Endodermal cell (in vitro differentiated cells): ENCODE measurements around the gene IQCK. TPM values are rescaled to one million over a fixed set of nuclear protein-coding genes. Genes with fewer than 3 reads are reported as not detected.

Source experiments
- DNase-seq: peaks from one replicate; pipeline ENCODE4 v3.0.0-alpha.2; 2017
- H3K27ac ChIP-seq: 2 replicates; pipeline ENCODE4 v1.5.1; 2013; ENCODE audit warnings: mild to moderate bottlenecking, low read depth, low read length, moderate library complexity
- H3K27me3 ChIP-seq: 2 replicates; pipeline ENCODE4 v1.6.1; 2013; ENCODE audit warnings: mild to moderate bottlenecking, low read length, moderate library complexity; ENCODE audit not compliant: insufficient read depth, control insufficient read depth, poor library complexity, severe bottlenecking
- H3K36me3 ChIP-seq: 2 replicates; pipeline ENCODE4 v1.7.0; 2013; ENCODE audit warnings: mild to moderate bottlenecking, low read length, moderate library complexity; ENCODE audit not compliant: control insufficient read depth, insufficient read depth
- H3K4me1 ChIP-seq: one replicate; pipeline ENCODE4 v1.7.0; 2013; ENCODE audit warnings: low read length; ENCODE audit not compliant: control insufficient read depth, insufficient read depth
- H3K4me3 ChIP-seq: 2 replicates; pipeline ENCODE4 v1.5.1; 2013; ENCODE audit warnings: mild to moderate bottlenecking, low read length, moderate library complexity
- H3K9ac ChIP-seq: 2 replicates; pipeline ENCODE4 v1.6.1; 2013; ENCODE audit warnings: mild to moderate bottlenecking, low read length, moderate library complexity; ENCODE audit not compliant: poor library complexity, severe bottlenecking; ENCODE audit errors: extremely low read depth
- H3K9me3 ChIP-seq: 2 replicates; pipeline ENCODE4 v1.6.1; 2013; ENCODE audit warnings: mild to moderate bottlenecking, low read length, moderate library complexity; ENCODE audit not compliant: control insufficient read depth
- H3K27ac Mint-ChIP-seq: 2 replicates; pipeline ENCODE4 v1.8.0; 2020; ENCODE audit warnings: mixed read lengths
- H3K27me3 Mint-ChIP-seq: 2 replicates; pipeline ENCODE4 v1.8.0; 2021; ENCODE audit warnings: mild to moderate bottlenecking, mixed read lengths; ENCODE audit not compliant: insufficient read depth
- H3K36me3 Mint-ChIP-seq: 2 replicates; pipeline ENCODE4 v1.8.0; 2020; ENCODE audit warnings: low read depth, mixed read lengths
- H3K4me1 Mint-ChIP-seq: 2 replicates; pipeline ENCODE4 v1.8.0; 2020; ENCODE audit warnings: mixed read lengths
- H3K4me3 Mint-ChIP-seq: 2 replicates; pipeline ENCODE4 v1.8.0; 2020; ENCODE audit warnings: mild to moderate bottlenecking, moderate library complexity, mixed read lengths
- H3K9me3 Mint-ChIP-seq: 2 replicates; pipeline ENCODE4 v1.8.0; 2020; ENCODE audit warnings: mild to moderate bottlenecking, mixed read lengths
- CTCF ChIP-seq: fragments of 200-600 bp; sonication (generic); conservative IDR thresholded peaks from 2 replicates; pipeline ENCODE4 v1.5.0; 2021; ENCODE audit warnings: antibody characterized with exemption, mild to moderate bottlenecking
- WGBS, 2 experiments: methylation state at CpG; one replicate each; pipeline versions ENCODE4 v1.1.5 to v1.1.7; 2013; ENCODE audit warnings: missing lambda C conversion rate in 2 of 2, mixed read lengths in 1 of 2; ENCODE audit not compliant: insufficient coverage in 1 of 2, insufficient read length in 1 of 2; 5-methylcytosine and 5-hydroxymethylcytosine counted together
- total RNA-seq, 2 donors: library from RNA; stranded (reverse); fragmentation: NEBNext Ultra II Directional in 1 of 2; extraction: Animal tissue kit (Norgen Biotek cat#: 25700) in 1 of 2; gene quantifications; 2 replicates in 1 of 2; 3 replicates in 1 of 2; pipeline ENCODE4 v1.2.1, GENCODE V29; 2021

IQCK gene
- total RNA-seq, 2 donors from 2014 or later, result 21.1 to 30.1 TPM

DNA sequence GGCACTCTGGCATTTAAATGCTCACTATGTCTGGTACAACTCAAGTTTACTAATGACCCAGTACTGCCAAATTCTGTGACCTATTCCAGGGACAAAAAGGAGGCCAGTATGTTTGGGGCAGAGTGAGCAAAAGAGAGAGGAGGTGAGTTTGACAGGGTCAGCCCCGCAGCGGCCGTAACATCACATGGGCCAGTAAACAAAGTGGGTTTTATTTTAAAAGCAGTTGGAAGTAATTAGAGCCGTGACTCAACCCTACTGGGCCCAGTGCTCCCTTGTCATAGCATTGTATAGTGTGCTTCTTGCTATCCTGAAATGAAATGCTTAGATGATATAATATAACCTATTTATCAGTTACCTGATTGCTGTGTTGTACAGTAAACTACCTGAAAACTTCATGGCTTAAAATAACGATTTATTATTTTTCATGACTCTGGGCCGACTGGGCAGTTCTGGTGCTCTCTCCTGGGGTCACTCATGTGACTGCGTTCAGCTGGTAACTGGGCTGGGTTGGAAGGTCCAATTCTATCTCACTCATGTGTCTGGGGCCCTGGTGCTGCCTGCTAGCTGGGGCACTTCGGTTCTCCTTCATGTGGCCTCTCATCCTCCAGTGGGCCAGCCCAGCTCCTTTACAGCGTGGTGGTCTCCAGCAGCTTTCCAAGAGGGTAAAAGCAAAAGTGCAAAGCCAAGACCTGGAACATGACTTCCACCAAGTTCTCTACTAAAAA lies 27.4 kb downstream of the IQCK start:
- 90 to 91% methylated on average over 4 to 9 of the region's 9 CpGs for WGBS, 2 experiments
- no peaks in the 10 kb centered on the region for H3K27me3 Mint-ChIP-seq
- H3K27me3 ChIP-seq, result no peaks in the 10 kb centered on the region
- H3K4me1 Mint-ChIP-seq, result peaks cover 28% of the 10 kb centered on the region
- no peak overlapping the region for H3K4me3 ChIP-seq
- no peaks in the 10 kb centered on the region for H3K9me3 Mint-ChIP-seq
- H3K4me1 ChIP-seq, result peaks cover 4% of the 10 kb centered on the region
- H3K9me3 ChIP-seq, result no peaks in the 10 kb centered on the region
- H3K36me3 Mint-ChIP-seq, result no peaks in the 10 kb centered on the region
- no peaks in the 10 kb centered on the region for H3K36me3 ChIP-seq
- no peak overlapping the region for H3K9ac ChIP-seq
- no peak overlapping the region for H3K4me3 Mint-ChIP-seq
- DNase-seq, result no peak
- peak overlapping the region; percentile 75 for H3K27ac ChIP-seq
- no peak for TF ChIP-seq CTCF
- H3K27ac Mint-ChIP-seq, result no peak overlapping the region

DNA sequence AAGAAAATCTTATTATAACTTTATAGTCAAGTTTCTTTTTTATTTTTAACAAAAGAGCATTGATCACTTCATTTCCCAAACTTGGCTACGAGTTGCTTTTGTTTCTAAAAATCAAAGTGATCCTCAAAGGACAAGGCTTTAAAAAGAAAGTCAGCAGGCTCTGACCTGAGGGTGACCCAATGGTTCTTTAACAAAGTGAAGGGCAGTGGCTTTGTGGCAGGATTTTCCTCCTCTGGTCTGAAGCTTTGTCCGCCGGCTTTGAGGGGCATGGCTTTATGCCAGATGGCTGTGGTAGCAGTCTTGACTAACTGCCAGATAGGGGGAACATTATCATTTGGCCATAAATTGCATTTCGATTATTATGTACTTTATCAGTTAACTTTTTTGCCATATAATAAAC lies 28.5 kb downstream of the IQCK start:
- peaks cover 3% of the 10 kb centered on the region for H3K36me3 Mint-ChIP-seq
- no peak for TF ChIP-seq CTCF
- H3K4me1 Mint-ChIP-seq, result peaks cover 30% of the 10 kb centered on the region
- DNase-seq, result no peak
- H3K27ac Mint-ChIP-seq, result no peak overlapping the region
- Histone ChIP-seq H3K4me1 (peaks cover 4% of the 10 kb centered on the region), H3K9ac (no peak overlapping the region), H3K4me3 (no peak overlapping the region), H3K36me3 (no peaks in the 10 kb centered on the region), H3K9me3 (no peaks in the 10 kb centered on the region), H3K27me3 (no peaks in the 10 kb centered on the region), H3K27ac (peak overlapping the region; percentile 75)
- no peaks in the 10 kb centered on the region for H3K9me3 Mint-ChIP-seq
- no peak overlapping the region for H3K4me3 Mint-ChIP-seq
- H3K27me3 Mint-ChIP-seq, result no peaks in the 10 kb centered on the region
- WGBS, 2 experiments, result 54 to 82% methylated on average over 3 to 4 of the region's 4 CpGs

DNA sequence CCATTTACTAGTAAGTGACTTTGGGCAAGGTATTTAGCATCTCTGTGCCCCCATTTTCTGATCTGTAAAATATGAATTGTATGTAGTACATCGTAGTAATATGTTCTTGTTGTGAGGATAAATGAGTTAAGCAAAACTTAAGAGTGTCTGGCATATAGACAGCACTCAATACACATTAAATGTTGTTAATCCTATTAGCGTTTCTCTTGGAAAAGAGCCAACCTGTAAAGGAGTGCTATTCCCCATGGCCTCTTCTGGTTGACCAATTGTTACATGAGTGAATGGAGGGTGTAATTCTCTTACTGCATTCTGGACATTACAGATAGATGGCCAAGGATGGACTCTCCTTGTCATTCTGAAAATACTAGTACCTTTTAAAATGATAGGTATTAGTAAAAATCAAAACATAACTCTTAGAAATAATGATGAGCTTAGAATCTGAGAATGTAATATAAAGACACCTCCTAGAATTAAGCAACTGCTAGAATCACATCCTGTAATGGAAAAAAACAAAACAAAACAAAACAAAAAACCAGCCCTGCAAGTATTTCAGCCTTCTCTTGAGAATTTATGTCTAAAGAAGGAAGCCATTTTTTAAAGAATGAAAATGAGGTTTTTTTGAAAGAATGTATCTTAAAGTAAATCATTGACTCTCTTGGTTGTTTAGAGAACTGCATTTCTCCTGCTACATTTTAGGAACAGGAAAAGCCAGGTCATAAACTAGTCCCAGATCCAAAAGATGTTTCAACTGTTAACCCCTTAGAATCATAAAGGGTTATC lies 30.5 kb downstream of the IQCK start:
- no peaks in the 10 kb centered on the region for H3K36me3 ChIP-seq
- Mint-ChIP-seq H3K4me1 (peaks cover 34% of the 10 kb centered on the region), H3K27me3 (no peaks in the 10 kb centered on the region), H3K4me3 (no peak overlapping the region), H3K36me3 (peaks cover 3% of the 10 kb centered on the region), H3K9me3 (no peaks in the 10 kb centered on the region), H3K27ac (no peak overlapping the region)
- no peak for TF ChIP-seq CTCF
- H3K27me3 ChIP-seq, result no peaks in the 10 kb centered on the region
- WGBS, 2 experiments, result 90% methylated on average over 1 of the region's 2 CpGs; no CpG with 5 or more reads in 1 of the 2 experiments
- peaks cover 4% of the 10 kb centered on the region for H3K4me1 ChIP-seq
- no peak overlapping the region for H3K4me3 ChIP-seq
- H3K9me3 ChIP-seq, result no peaks in the 10 kb centered on the region
- H3K9ac ChIP-seq, result no peak overlapping the region
- no peak overlapping the region for H3K27ac ChIP-seq
- no peak for DNase-seq
